Measurements from ENCODE around the gene PLEKHM3.
"Not testable (repeated sequence)": the region's sequence is repeated elsewhere in the genome, so short reads cannot be mapped to it uniquely, and the experiment has no call there.

The PLEKHM3 gene

DNA sequence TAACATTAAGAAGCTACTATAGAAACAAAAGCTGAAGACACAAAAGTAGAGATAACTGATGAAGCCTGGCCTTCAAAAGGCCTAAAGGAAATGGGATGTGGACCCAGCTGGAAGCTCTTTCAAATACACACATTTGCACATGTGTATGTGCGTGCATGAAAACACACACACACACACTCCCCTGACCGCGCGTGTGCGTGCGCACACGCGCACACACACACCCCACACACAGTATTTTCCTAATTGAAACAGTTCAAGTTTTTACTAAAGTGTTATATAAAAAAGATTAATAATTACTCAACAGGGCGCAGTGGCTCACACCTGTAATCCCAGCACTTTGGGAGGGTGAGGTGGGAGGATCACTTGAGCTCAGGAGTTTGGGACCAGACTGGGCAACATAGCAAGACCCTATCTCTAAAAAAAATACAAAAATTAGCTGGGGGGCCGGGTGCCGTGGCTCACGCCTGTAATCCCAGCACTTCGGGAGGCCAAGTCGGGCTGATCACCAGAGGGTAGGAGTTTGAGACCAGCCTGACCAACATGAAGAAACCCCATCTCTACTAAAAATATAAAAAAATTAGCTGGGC, 111.5 kb downstream of the PLEKHM3 start:
- Histone ChIP-seq H3K79me1 (replicated peaks; ENCODE audit: low read length, poor library complexity, severe bottlenecking) (no peaks in the 10 kb centered on the region), H3K27me3 (ENCODE audit: control insufficient read depth in 1 of 2, insufficient read depth in 1 of 2, low read length in 2 of 2) (no peaks in the 10 kb centered on the region), H4K91ac (ENCODE audit: low read length) (no peak overlapping the region), H3K4ac (ENCODE audit: low read depth in 1 of 2, low read length in 2 of 2) (no peak overlapping the region), H2BK12ac (ENCODE audit: low read length in 2 of 2) (no peak overlapping the region), H3K9ac (ENCODE audit: low read length) (no peak overlapping the region), H3K27ac (ENCODE audit: low read length, poor library complexity, severe bottlenecking) (no peak overlapping the region), H3K18ac (ENCODE audit: low read depth in 1 of 2, low read length in 2 of 2) (no peak overlapping the region), H3K4me1 (ENCODE audit: control insufficient read depth, insufficient read depth, low read depth, low read length) (peaks cover 1% of the 10 kb centered on the region), H3K9me3 (ENCODE audit: control insufficient read depth, low read length) (no peaks in the 10 kb centered on the region), H3K4me2 (ENCODE audit: low read length, poor library complexity, severe bottlenecking) (no peak overlapping the region), H3K36me3 (ENCODE audit: control insufficient read depth in 1 of 2, insufficient read depth in 2 of 2, low read depth in 1 of 2, low read length in 2 of 2) (peaks cover 0 to 8% of the 10 kb centered on the region in 2 experiments), H2BK5ac (ENCODE audit: low read depth, low read length, poor library complexity, severe bottlenecking) (no peak overlapping the region), H2AK5ac (ENCODE audit: low read length, severe bottlenecking) (no peak overlapping the region), H4K8ac (ENCODE audit: low read length) (no peak overlapping the region), H3K14ac (ENCODE audit: low read length in 2 of 2) (no peak overlapping the region), H2AFZ (ENCODE audit: low read depth, low read length) (no peak overlapping the region), H3K23ac (ENCODE audit: low read length in 2 of 2) (no peak overlapping the region), H2BK15ac (ENCODE audit: low read depth, poor library complexity, severe bottlenecking) (no peak overlapping the region), H2BK120ac (ENCODE audit: low read depth, low read length) (no peak overlapping the region), H3K4me3 (ENCODE audit: insufficient read depth in 1 of 2, low read depth in 1 of 2, low read length in 2 of 2) (no peak overlapping the region)
- WGBS: 92% methylated on average over 14 of the region's 14 CpGs
- DNase-seq: no peak

DNA sequence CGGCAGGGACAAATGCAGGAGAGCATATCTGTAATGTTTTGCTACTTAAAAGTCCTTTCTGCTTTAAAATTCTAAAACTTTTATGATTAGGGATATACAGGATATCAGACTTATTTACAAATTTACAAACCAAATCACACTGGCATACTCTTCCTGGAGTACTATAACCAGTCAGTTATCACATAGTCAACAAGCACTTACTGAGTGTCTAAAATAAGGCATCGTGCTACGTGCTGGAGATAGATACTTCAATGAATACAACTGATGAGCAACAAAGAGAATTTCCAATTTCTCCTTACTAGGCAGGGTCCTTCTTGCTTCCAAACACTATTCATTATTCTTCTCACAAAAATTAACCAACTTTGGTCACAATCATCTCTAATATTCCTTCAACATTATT, 113.5 kb downstream of the PLEKHM3 start:
- Histone ChIP-seq H3K9me3 (ENCODE audit: control insufficient read depth, low read length) (no peaks in the 10 kb centered on the region), H3K9ac (ENCODE audit: low read length) (no peak overlapping the region), H3K27me3 (ENCODE audit: control insufficient read depth in 1 of 2, insufficient read depth in 1 of 2, low read length in 2 of 2) (no peaks in the 10 kb centered on the region), H3K4ac (ENCODE audit: low read depth in 1 of 2, low read length in 2 of 2) (no peak overlapping the region), H3K4me3 (ENCODE audit: insufficient read depth in 1 of 2, low read depth in 1 of 2, low read length in 2 of 2) (no peak overlapping the region), H2BK12ac (ENCODE audit: low read length in 2 of 2) (no peak overlapping the region), H3K14ac (ENCODE audit: low read length in 2 of 2) (no peak overlapping the region), H3K79me1 (replicated peaks; ENCODE audit: low read length, poor library complexity, severe bottlenecking) (no peaks in the 10 kb centered on the region), H2BK120ac (ENCODE audit: low read depth, low read length) (no peak overlapping the region), H2BK5ac (ENCODE audit: low read depth, low read length, poor library complexity, severe bottlenecking) (no peak overlapping the region), H3K4me1 (ENCODE audit: control insufficient read depth, insufficient read depth, low read depth, low read length) (peaks cover 3% of the 10 kb centered on the region), H3K18ac (ENCODE audit: low read depth in 1 of 2, low read length in 2 of 2) (no peak overlapping the region), H2AK5ac (ENCODE audit: low read length, severe bottlenecking) (no peak overlapping the region), H3K36me3 (ENCODE audit: control insufficient read depth in 1 of 2, insufficient read depth in 2 of 2, low read depth in 1 of 2, low read length in 2 of 2) (peaks cover 0 to 8% of the 10 kb centered on the region in 2 experiments), H3K27ac (ENCODE audit: low read length, poor library complexity, severe bottlenecking) (no peak overlapping the region), H3K4me2 (ENCODE audit: low read length, poor library complexity, severe bottlenecking) (no peak overlapping the region), H4K91ac (ENCODE audit: low read length) (no peak overlapping the region), H2BK15ac (ENCODE audit: low read depth, poor library complexity, severe bottlenecking) (no peak overlapping the region), H4K8ac (ENCODE audit: low read length) (no peak overlapping the region), H2AFZ (ENCODE audit: low read depth, low read length) (no peak overlapping the region), H3K23ac (ENCODE audit: low read length in 2 of 2) (no peak overlapping the region)
- WGBS: 65% methylated on average over 3 of the region's 3 CpGs
- no peak for DNase-seq

DNA sequence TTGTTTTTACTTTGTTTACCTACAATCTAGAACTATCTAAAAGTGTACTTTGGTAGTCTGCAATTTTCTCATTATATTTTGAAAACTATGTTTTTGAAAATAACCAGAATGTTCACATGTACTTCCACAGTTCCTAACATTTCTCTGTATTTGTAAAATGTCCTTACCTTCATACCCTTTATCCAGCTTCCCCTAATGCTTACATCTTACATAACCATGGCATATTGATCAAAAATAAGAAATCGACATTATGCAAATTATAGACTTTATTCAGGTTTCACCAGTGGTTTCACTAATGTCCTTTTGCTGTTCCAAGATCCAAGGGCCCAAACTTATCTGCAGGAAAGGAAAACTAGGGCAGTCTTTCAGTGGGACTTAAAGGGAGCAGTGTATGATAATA, 114.1 kb downstream of the PLEKHM3 start:
- H4K8ac ChIP-seq (ENCODE audit: low read length): no peak overlapping the region
- H3K4me1 ChIP-seq (ENCODE audit: control insufficient read depth, insufficient read depth, low read depth, low read length): peaks cover 5% of the 10 kb centered on the region
- H2BK15ac ChIP-seq (ENCODE audit: low read depth, poor library complexity, severe bottlenecking): no peak overlapping the region
- H3K9ac ChIP-seq (ENCODE audit: low read length): no peak overlapping the region
- no peak overlapping the region for H2BK120ac ChIP-seq (ENCODE audit: low read depth, low read length)
- no peak overlapping the region for H4K91ac ChIP-seq (ENCODE audit: low read length)
- H3K79me1 ChIP-seq (replicated peaks; ENCODE audit: low read length, poor library complexity, severe bottlenecking): no peaks in the 10 kb centered on the region
- no peak overlapping the region for H3K4me2 ChIP-seq (ENCODE audit: low read length, poor library complexity, severe bottlenecking)
- no peak overlapping the region for H2AFZ ChIP-seq (ENCODE audit: low read depth, low read length)
- H3K27me3 ChIP-seq (ENCODE audit: control insufficient read depth in 1 of 2, insufficient read depth in 1 of 2, low read length in 2 of 2): no peaks in the 10 kb centered on the region
- H3K23ac ChIP-seq (ENCODE audit: low read length in 2 of 2): no peak overlapping the region
- peaks cover 0 to 8% of the 10 kb centered on the region in 2 experiments for H3K36me3 ChIP-seq (ENCODE audit: control insufficient read depth in 1 of 2, insufficient read depth in 2 of 2, low read depth in 1 of 2, low read length in 2 of 2)
- no peak overlapping the region for H3K4me3 ChIP-seq (ENCODE audit: insufficient read depth in 1 of 2, low read depth in 1 of 2, low read length in 2 of 2)
- no peak overlapping the region for H2AK5ac ChIP-seq (ENCODE audit: low read length, severe bottlenecking)
- no peak for DNase-seq
- H3K4ac ChIP-seq (ENCODE audit: low read depth in 1 of 2, low read length in 2 of 2): no peak overlapping the region
- no peak overlapping the region for H3K27ac ChIP-seq (ENCODE audit: low read length, poor library complexity, severe bottlenecking)
- no peak overlapping the region for H2BK5ac ChIP-seq (ENCODE audit: low read depth, low read length, poor library complexity, severe bottlenecking)
- no peak overlapping the region for H2BK12ac ChIP-seq (ENCODE audit: low read length in 2 of 2)
- no peaks in the 10 kb centered on the region for H3K9me3 ChIP-seq (ENCODE audit: control insufficient read depth, low read length)
- H3K14ac ChIP-seq (ENCODE audit: low read length in 2 of 2): no peak overlapping the region
- H3K18ac ChIP-seq (ENCODE audit: low read depth in 1 of 2, low read length in 2 of 2): no peak overlapping the region
- 90% methylated on average over 1 of the region's 1 CpG for WGBS

DNA sequence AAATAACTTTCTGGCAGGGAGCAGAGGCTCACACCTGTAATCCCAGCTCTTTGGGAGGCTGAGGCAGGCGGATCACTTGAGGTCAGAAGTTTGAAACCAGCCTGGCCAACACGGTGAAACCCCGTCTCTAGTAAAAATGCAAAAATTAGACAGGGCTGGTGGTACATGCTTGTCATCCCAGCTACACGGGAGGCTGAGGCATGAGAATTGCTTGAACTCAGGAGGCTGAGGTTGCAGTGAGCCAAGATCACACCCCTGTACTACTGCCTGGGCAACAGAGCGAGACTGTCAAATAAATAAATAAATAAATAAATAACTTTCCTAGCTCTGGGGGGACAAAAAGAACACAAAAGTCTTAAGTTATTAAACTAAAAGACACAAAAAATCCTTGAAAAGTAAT, 118.8 kb downstream of the PLEKHM3 start:
- not testable (repeated sequence) for H2BK5ac ChIP-seq (ENCODE audit: low read depth, low read length, poor library complexity, severe bottlenecking); H4K91ac ChIP-seq (ENCODE audit: low read length); H3K4me2 ChIP-seq (ENCODE audit: low read length, poor library complexity, severe bottlenecking); H3K9ac ChIP-seq (ENCODE audit: low read length); H4K8ac ChIP-seq (ENCODE audit: low read length); H2AFZ ChIP-seq (ENCODE audit: low read depth, low read length); H3K14ac ChIP-seq (ENCODE audit: low read length in 2 of 2); H3K9me3 ChIP-seq (ENCODE audit: control insufficient read depth, low read length); H3K79me1 ChIP-seq (replicated peaks; ENCODE audit: low read length, poor library complexity, severe bottlenecking); H3K23ac ChIP-seq (ENCODE audit: low read length in 2 of 2); H3K27me3 ChIP-seq (ENCODE audit: control insufficient read depth in 1 of 2, insufficient read depth in 1 of 2, low read length in 2 of 2); H2BK120ac ChIP-seq (ENCODE audit: low read depth, low read length); H3K18ac ChIP-seq (ENCODE audit: low read depth in 1 of 2, low read length in 2 of 2); H2BK12ac ChIP-seq (ENCODE audit: low read length in 2 of 2); H2AK5ac ChIP-seq (ENCODE audit: low read length, severe bottlenecking); DNase-seq; H3K4ac ChIP-seq (ENCODE audit: low read depth in 1 of 2, low read length in 2 of 2); H3K4me1 ChIP-seq (ENCODE audit: control insufficient read depth, insufficient read depth, low read depth, low read length); H3K4me3 ChIP-seq (ENCODE audit: insufficient read depth in 1 of 2, low read depth in 1 of 2, low read length in 2 of 2); H3K36me3 ChIP-seq (ENCODE audit: control insufficient read depth in 1 of 2, insufficient read depth in 2 of 2, low read depth in 1 of 2, low read length in 2 of 2); H2BK15ac ChIP-seq (ENCODE audit: low read depth, poor library complexity, severe bottlenecking)
- 97% methylated on average over 4 of the region's 5 CpGs for WGBS
- H3K27ac ChIP-seq (ENCODE audit: low read length, poor library complexity, severe bottlenecking): peak overlapping the region; percentile 59
